ENCODE measurements around the gene WNT11.

The WNT11 gene
- 3.4 reads per million, percentile 13 among the genes with 10 or more reads in this experiment for total RNA-seq

GRCh38 chr11:76206327-76207081 lies at the start of gene WNT11:
Gene WNT11, minus strand, starts transcription at chr11:76206502. Its CDS starts 95 bp downstream, at chr11:76206407.
- DNase-seq, result peak; percentile 33

- no peak for DNase-seq
Observed at GRCh38 chr11:76253416-76253815, 47.1 kb upstream of the WNT11 start.

GRCh38 chr11:76252631-76253070 lies 46.3 kb upstream of the WNT11 start:
- DNase-seq, result no peak

GRCh38 chr11:76251576-76251975 lies 45.3 kb upstream of the WNT11 start:
- no peak for DNase-seq

GRCh38 chr11:76251226-76251575 lies 44.9 kb upstream of the WNT11 start:
- DNase-seq, result no peak

GRCh38 chr11:76250520-76251225 lies 44.4 kb upstream of the WNT11 start:
- no peak for DNase-seq

- no peak for DNase-seq
Observed at GRCh38 chr11:76249195-76249741, 43.0 kb upstream of the WNT11 start.

GRCh38 chr11:76248210-76248609 lies 41.9 kb upstream of the WNT11 start:
- no peak for DNase-seq

- DNase-seq, result no peak
Observed at GRCh38 chr11:76247091-76247490, 40.8 kb upstream of the WNT11 start.

GRCh38 chr11:76246271-76246933 lies 40.1 kb upstream of the WNT11 start:
- no peak for DNase-seq

GRCh38 chr11:76245720-76246119 lies 39.4 kb upstream of the WNT11 start:
- no peak for DNase-seq

GRCh38 chr11:76244316-76244851 lies 38.1 kb upstream of the WNT11 start:
- no peak for DNase-seq

- no peak for DNase-seq
Observed at GRCh38 chr11:76243957-76244285, 37.6 kb upstream of the WNT11 start.

GRCh38 chr11:76243193-76243956 lies 37.1 kb upstream of the WNT11 start:
- DNase-seq, result no peak

GRCh38 chr11:76242004-76242779 lies 35.9 kb upstream of the WNT11 start:
- no peak for DNase-seq

- DNase-seq, result no peak
Observed at GRCh38 chr11:76241243-76242000, 35.1 kb upstream of the WNT11 start.

GRCh38 chr11:76240666-76241065 lies 34.4 kb upstream of the WNT11 start:
- no peak for DNase-seq

- no peak for DNase-seq
Observed at GRCh38 chr11:76240161-76240540, 33.8 kb upstream of the WNT11 start.

GRCh38 chr11:76239483-76240160 lies 33.3 kb upstream of the WNT11 start:
- no peak for DNase-seq

GRCh38 chr11:76238551-76238950 lies 32.2 kb upstream of the WNT11 start:
- no peak for DNase-seq
